Fibroblast of lung (primary cell): ENCODE measurements around the gene UBE2E2. TPM values are rescaled to one million over a fixed set of nuclear protein-coding genes. Genes with fewer than 3 reads are reported as not detected.

Experiments used
- DNase-seq, 2 donors: peaks; one replicate each; pipeline versions ENCODE4 v3.0.0 to v3.0.0-alpha.2; 2010; ENCODE audit warnings: low read depth in 2 of 2
- H2AFZ ChIP-seq: 2 replicates; pipeline ENCODE4 v1.5.1; 2012; ENCODE audit warnings: low read length, control low read depth, inconsistent platforms
- H3K27ac ChIP-seq: 2 replicates; pipeline ENCODE4 v1.5.1; 2011; ENCODE audit warnings: low read length, control low read depth; ENCODE audit not compliant: insufficient read depth
- H3K27me3 ChIP-seq: 2 replicates; pipeline ENCODE4 v1.5.1; 2011; ENCODE audit warnings: mild to moderate bottlenecking, low read length; ENCODE audit not compliant: control insufficient read depth, insufficient read depth
- H3K36me3 ChIP-seq: 2 replicates; pipeline ENCODE4 v1.5.1; 2011; ENCODE audit warnings: low read length; ENCODE audit not compliant: control insufficient read depth, insufficient read depth
- H3K4me1 ChIP-seq: 2 replicates; pipeline ENCODE4 v1.5.1; 2011; ENCODE audit warnings: low read length; ENCODE audit not compliant: control insufficient read depth, insufficient read depth; ENCODE audit errors: extremely low read depth
- H3K4me2 ChIP-seq: 2 replicates; pipeline ENCODE4 v1.5.1; 2011; ENCODE audit warnings: low read length, control low read depth; ENCODE audit not compliant: insufficient read depth; ENCODE audit errors: extremely low read depth
- H3K4me3 ChIP-seq, 4 experiments: fragments of 200-600 bp in 1 of 4; sonication (generic) in 1 of 4; replicated peaks in 1 of 4; 2 replicates each; pipeline ENCODE4 v1.5.1; 2011 to 2016; ENCODE audit warnings: low read length in 4 of 4, low read depth in 3 of 4, mild to moderate bottlenecking in 3 of 4, control low read depth in 2 of 4, inconsistent platforms in 1 of 4, mixed read lengths in 1 of 4; ENCODE audit not compliant: insufficient read depth in 1 of 4; ENCODE audit errors: control extremely low read depth in 1 of 4
- H3K79me2 ChIP-seq: 2 replicates; pipeline ENCODE4 v1.5.1; 2012; ENCODE audit warnings: mild to moderate bottlenecking, low read length, inconsistent platforms; ENCODE audit not compliant: control insufficient read depth, insufficient read depth
- H3K9ac ChIP-seq: 2 replicates; pipeline ENCODE4 v1.5.1; 2011; ENCODE audit warnings: mild to moderate bottlenecking, low read length, control low read depth; ENCODE audit not compliant: insufficient read depth
- H3K9me3 ChIP-seq: 2 replicates; pipeline ENCODE4 v1.5.1; 2012; ENCODE audit warnings: low read depth, low read length; ENCODE audit not compliant: control insufficient read depth, insufficient read depth
- H4K20me1 ChIP-seq: 2 replicates; pipeline ENCODE4 v1.5.1; 2011; ENCODE audit warnings: low read length; ENCODE audit not compliant: control insufficient read depth, insufficient read depth; ENCODE audit errors: extremely low read depth
- EZH2 ChIP-seq: IDR thresholded peaks from 2 replicates; pipeline ENCODE4 v1.5.1; 2012; ENCODE audit warnings: low read length, control low read depth, mild to moderate bottlenecking; ENCODE audit errors: missing control alignments
- polyA plus RNA-seq, 2 donors: library from polyadenylated mRNA; depleted of rRNA in 1 of 2; stranded (reverse) in 1 of 2; unstranded in 1 of 2; fragments of >200 nt; gene quantifications; 2 replicates each; pipeline ENCODE4 v1.2.1, GENCODE V29; 2011 to 2012; ENCODE audit warnings: missing spikeins in 1 of 2
- total RNA-seq: library from RNA; depleted of rRNA; stranded (reverse); fragments of >200 nt; gene quantifications from 2 replicates; pipeline ENCODE4 v1.2.1, GENCODE V29; 2014
- TF ChIP-seq, protein P1 (sequence below), 2 donors: IDR thresholded peaks in 1 of 2; conservative IDR thresholded peaks in 1 of 2; 1 replicate in 1 of 2; 2 replicates in 1 of 2; pipeline ENCODE4 v1.5.1; 2011 to 2012; ENCODE audit warnings: low read length in 2 of 2, control low read depth in 1 of 2, inconsistent platforms in 1 of 2, low read depth in 1 of 2, mild to moderate bottlenecking in 1 of 2

UBE2E2 gene
- total and polyA plus RNA-seq, 2 donors (not counting 1 experiment from before 2014, with no cell fraction given): 79.8 to 127 TPM

DNA sequence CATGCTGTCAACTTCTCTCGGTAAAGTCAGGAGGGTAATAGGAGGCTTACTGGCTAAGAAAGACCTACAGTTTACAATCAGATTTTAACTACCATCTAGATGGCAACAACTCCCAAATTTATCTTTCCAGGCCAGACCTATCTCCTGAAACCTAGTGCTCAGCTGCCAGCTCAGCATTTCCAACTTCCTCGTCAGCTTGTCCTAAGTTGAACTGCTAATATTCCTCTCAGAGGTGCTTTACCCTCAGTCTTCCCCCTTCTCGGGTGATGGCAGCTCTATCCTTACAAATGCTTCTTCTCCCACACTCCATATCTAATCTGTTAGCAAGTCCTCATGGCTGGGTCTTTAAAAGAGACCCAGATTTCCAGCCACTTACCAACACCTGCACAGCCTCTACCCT is 36.9 kb upstream of the UBE2E2 start:
- H3K4me1 ChIP-seq: peaks cover 3% of the 10 kb centered on the region
- no peak overlapping the region for H3K27ac ChIP-seq
- no peak overlapping the region for H3K4me3 ChIP-seq
- no peaks in the 10 kb centered on the region for H3K9me3 ChIP-seq
- no peaks in the 10 kb centered on the region for H3K36me3 ChIP-seq
- H4K20me1 ChIP-seq: no peaks in the 10 kb centered on the region
- H3K79me2 ChIP-seq: no peaks in the 10 kb centered on the region
- no peak overlapping the region for H3K9ac ChIP-seq
- DNase-seq: no peak
- no peak overlapping the region for H2AFZ ChIP-seq
- H3K27me3 ChIP-seq: no peaks in the 10 kb centered on the region
- no peak overlapping the region for H3K4me2 ChIP-seq
- TF ChIP-seq, protein P1, sequence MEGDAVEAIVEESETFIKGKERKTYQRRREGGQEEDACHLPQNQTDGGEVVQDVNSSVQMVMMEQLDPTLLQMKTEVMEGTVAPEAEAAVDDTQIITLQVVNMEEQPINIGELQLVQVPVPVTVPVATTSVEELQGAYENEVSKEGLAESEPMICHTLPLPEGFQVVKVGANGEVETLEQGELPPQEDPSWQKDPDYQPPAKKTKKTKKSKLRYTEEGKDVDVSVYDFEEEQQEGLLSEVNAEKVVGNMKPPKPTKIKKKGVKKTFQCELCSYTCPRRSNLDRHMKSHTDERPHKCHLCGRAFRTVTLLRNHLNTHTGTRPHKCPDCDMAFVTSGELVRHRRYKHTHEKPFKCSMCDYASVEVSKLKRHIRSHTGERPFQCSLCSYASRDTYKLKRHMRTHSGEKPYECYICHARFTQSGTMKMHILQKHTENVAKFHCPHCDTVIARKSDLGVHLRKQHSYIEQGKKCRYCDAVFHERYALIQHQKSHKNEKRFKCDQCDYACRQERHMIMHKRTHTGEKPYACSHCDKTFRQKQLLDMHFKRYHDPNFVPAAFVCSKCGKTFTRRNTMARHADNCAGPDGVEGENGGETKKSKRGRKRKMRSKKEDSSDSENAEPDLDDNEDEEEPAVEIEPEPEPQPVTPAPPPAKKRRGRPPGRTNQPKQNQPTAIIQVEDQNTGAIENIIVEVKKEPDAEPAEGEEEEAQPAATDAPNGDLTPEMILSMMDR (conservative IDR thresholded peaks at IDR 0.05 in 1 of 2, IDR thresholded peaks at IDR 0.05 in 1 of 2; ENCODE audit: low read depth in 1 of 2, low read length in 2 of 2): no peak
- no peak for TF ChIP-seq EZH2

- no peaks in the 10 kb centered on the region for H3K27me3 ChIP-seq
- H3K9ac ChIP-seq: no peak overlapping the region
- no peak overlapping the region for H3K4me3 ChIP-seq
- H3K27ac ChIP-seq: no peak overlapping the region
- no peak overlapping the region for H3K4me2 ChIP-seq
- no peaks in the 10 kb centered on the region for H4K20me1 ChIP-seq
- TF ChIP-seq, protein P1 (conservative IDR thresholded peaks at IDR 0.05 in 1 of 2, IDR thresholded peaks at IDR 0.05 in 1 of 2; ENCODE audit: low read depth in 1 of 2, low read length in 2 of 2): no peak
- no peak for TF ChIP-seq EZH2
- no peak for DNase-seq
- H2AFZ ChIP-seq: no peak overlapping the region
- H3K36me3 ChIP-seq: no peaks in the 10 kb centered on the region
- no peaks in the 10 kb centered on the region for H3K4me1 ChIP-seq
- no peaks in the 10 kb centered on the region for H3K9me3 ChIP-seq
- no peaks in the 10 kb centered on the region for H3K79me2 ChIP-seq
These were observed 36.3 kb upstream of the UBE2E2 start for GRCh38 chr3:23166845-23167244.

DNA sequence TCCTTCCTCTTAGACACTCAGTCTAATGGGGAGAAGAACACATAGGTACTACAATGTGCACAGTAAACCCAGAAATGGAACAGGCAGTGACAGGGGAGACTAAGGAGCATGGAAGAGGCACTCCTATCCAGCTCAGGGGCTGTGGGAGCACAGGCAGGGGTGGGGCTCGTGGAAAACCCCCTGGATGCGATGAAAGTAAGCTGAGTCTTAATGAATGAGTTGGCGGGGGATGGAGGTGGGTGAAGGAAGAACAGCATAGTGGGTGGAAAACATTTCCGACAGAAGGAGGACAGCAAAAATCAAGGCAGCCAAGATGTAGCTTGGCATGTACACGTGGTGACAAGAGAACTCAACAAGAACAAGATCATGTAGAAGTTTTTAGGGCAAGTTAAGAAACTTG is 33.6 kb upstream of the UBE2E2 start:
- H3K4me1 ChIP-seq: no peaks in the 10 kb centered on the region
- no peaks in the 10 kb centered on the region for H3K27me3 ChIP-seq
- no peak for TF ChIP-seq EZH2
- TF ChIP-seq, protein P1 (conservative IDR thresholded peaks at IDR 0.05 in 1 of 2, IDR thresholded peaks at IDR 0.05 in 1 of 2; ENCODE audit: low read depth in 1 of 2, low read length in 2 of 2): no peak
- no peaks in the 10 kb centered on the region for H3K79me2 ChIP-seq
- H2AFZ ChIP-seq: no peak overlapping the region
- H4K20me1 ChIP-seq: no peaks in the 10 kb centered on the region
- no peak overlapping the region for H3K9ac ChIP-seq
- no peak for DNase-seq
- H3K4me3 ChIP-seq: no peak overlapping the region
- no peak overlapping the region for H3K27ac ChIP-seq
- H3K9me3 ChIP-seq: no peaks in the 10 kb centered on the region
- no peak overlapping the region for H3K4me2 ChIP-seq
- no peaks in the 10 kb centered on the region for H3K36me3 ChIP-seq
